Neural progenitor cell (in vitro differentiated cells): ENCODE measurements around the gene TAPBPL.

Experiments used
- EZH2phosphoT487 ChIP-seq: fragments of 200-600 bp; sonication (generic); IDR thresholded peaks from 2 replicates; pipeline ENCODE4 v1.6.1; 2017; ENCODE audit warnings: antibody characterized with exemption
- TF ChIP-seq, protein P1 (sequence below): fragments of 200-600 bp; sonication (generic); IDR thresholded peaks from 2 replicates; pipeline ENCODE4 v1.5.1; 2017; ENCODE audit warnings: antibody characterized with exemption, mild to moderate bottlenecking

- TF ChIP-seq, protein P1, sequence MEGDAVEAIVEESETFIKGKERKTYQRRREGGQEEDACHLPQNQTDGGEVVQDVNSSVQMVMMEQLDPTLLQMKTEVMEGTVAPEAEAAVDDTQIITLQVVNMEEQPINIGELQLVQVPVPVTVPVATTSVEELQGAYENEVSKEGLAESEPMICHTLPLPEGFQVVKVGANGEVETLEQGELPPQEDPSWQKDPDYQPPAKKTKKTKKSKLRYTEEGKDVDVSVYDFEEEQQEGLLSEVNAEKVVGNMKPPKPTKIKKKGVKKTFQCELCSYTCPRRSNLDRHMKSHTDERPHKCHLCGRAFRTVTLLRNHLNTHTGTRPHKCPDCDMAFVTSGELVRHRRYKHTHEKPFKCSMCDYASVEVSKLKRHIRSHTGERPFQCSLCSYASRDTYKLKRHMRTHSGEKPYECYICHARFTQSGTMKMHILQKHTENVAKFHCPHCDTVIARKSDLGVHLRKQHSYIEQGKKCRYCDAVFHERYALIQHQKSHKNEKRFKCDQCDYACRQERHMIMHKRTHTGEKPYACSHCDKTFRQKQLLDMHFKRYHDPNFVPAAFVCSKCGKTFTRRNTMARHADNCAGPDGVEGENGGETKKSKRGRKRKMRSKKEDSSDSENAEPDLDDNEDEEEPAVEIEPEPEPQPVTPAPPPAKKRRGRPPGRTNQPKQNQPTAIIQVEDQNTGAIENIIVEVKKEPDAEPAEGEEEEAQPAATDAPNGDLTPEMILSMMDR = no peak
- TF ChIP-seq EZH2phosphoT487 = no peak
Observed at GRCh38 chr12:6442836-6443235, 9.0 kb upstream of the TAPBPL start.
